Calu3 (cell line): ENCODE measurements around the gene PAK1IP1. TPM values are rescaled to one million over a fixed set of nuclear protein-coding genes. Genes with fewer than 3 reads are reported as not detected.
"Not testable (repeated sequence)": the region's sequence is repeated elsewhere in the genome, so short reads cannot be mapped to it uniquely, and the experiment has no call there.

ENCODE experiments used
- BruUV-seq: library from RNA; stranded (reverse); fragments of 400-500 nt; replicated peaks from 2 replicates; lab custom pipeline; 2021; lab: Mats Ljungman, UMichigan
- CTCF ChIA-PET: fragments of 300-600 bp; sonication (Branson Sonifier 250); formaldehyde crosslinking; loops from one replicate; lab custom pipeline; 2022; ENCODE audit warnings: antibody characterized with exemption; lab: Charles Lee
- DNase-seq: peaks from one replicate; pipeline ENCODE4 v3.0.0; 2022
- H3K27ac Mint-ChIP-seq: one replicate; pipeline ENCODE4 v1.8.0; 2022; ENCODE audit warnings: mixed read lengths; ENCODE audit not compliant: unreplicated experiment
- H3K27me3 Mint-ChIP-seq: one replicate; pipeline ENCODE4 v1.8.0; 2022; ENCODE audit warnings: mixed read lengths; ENCODE audit not compliant: unreplicated experiment
- H3K36me3 Mint-ChIP-seq: one replicate; pipeline ENCODE4 v1.8.0; 2022; ENCODE audit warnings: mild to moderate bottlenecking, moderate library complexity, mixed read lengths; ENCODE audit not compliant: insufficient read depth, unreplicated experiment
- H3K4me1 Mint-ChIP-seq: one replicate; pipeline ENCODE4 v1.8.0; 2022; ENCODE audit warnings: mild to moderate bottlenecking, low read depth, mixed read lengths; ENCODE audit not compliant: unreplicated experiment
- H3K4me3 Mint-ChIP-seq: one replicate; pipeline ENCODE4 v1.8.0; 2022; ENCODE audit warnings: mild to moderate bottlenecking, low read depth, moderate library complexity, mixed read lengths; ENCODE audit not compliant: unreplicated experiment
- H3K9me3 Mint-ChIP-seq: one replicate; pipeline ENCODE4 v1.8.0; 2022; ENCODE audit warnings: low read depth, mixed read lengths; ENCODE audit not compliant: unreplicated experiment
- intact Hi-C: fragments of 100-400 bp; cut with micrococcal nuclease; formaldehyde crosslinking; loops from one replicate; pipeline ENCODE4 v1.10.0; 2022; ENCODE audit not compliant: unreplicated experiment
- total RNA-seq: library from RNA; stranded (reverse); gene quantifications from 2 replicates; pipeline ENCODE4 v1.2.3, GENCODE V29; 2022
- TF ChIP-seq, protein P1 (sequence below): fragments of 200-600 bp; IDR thresholded peaks from one replicate; pipeline ENCODE4 v1.8.0; 2022; ENCODE audit warnings: antibody characterized with exemption; ENCODE audit not compliant: unreplicated experiment

Gene PAK1IP1
- total RNA-seq, 1 experiment from 2014 or later = 15.8 TPM

DNA sequence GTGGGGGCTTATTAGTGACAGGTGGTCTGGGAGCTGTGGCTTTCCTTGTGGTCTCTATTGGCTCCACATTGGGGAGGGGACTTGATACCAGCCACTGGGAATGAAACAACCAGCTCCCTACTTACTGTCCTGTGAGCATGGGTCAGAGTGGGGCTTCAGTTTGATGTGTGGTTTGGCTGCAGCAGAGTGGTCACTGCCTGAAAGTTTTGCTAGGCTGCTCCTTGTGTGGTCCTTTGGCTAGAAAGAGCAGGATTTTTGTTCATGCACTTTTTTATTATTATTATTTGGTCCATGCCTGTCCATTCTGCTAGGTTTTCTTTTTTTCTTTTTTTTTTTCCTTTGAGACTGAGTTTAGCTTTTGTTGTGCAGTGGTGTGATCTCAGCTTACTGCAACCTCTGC is 45.3 kb downstream of the PAK1IP1 start:
- CTCF ChIA-PET = interaction anchor here (1.1 kb wide), 1 partner anchor 13 kb away, joined by 3 read pairs; no protein-coding TSS in a partner anchor
- no peak overlapping the region for H3K27ac Mint-ChIP-seq
- TF ChIP-seq, protein P1, sequence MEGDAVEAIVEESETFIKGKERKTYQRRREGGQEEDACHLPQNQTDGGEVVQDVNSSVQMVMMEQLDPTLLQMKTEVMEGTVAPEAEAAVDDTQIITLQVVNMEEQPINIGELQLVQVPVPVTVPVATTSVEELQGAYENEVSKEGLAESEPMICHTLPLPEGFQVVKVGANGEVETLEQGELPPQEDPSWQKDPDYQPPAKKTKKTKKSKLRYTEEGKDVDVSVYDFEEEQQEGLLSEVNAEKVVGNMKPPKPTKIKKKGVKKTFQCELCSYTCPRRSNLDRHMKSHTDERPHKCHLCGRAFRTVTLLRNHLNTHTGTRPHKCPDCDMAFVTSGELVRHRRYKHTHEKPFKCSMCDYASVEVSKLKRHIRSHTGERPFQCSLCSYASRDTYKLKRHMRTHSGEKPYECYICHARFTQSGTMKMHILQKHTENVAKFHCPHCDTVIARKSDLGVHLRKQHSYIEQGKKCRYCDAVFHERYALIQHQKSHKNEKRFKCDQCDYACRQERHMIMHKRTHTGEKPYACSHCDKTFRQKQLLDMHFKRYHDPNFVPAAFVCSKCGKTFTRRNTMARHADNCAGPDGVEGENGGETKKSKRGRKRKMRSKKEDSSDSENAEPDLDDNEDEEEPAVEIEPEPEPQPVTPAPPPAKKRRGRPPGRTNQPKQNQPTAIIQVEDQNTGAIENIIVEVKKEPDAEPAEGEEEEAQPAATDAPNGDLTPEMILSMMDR = no peak
- no peaks in the 10 kb centered on the region for H3K36me3 Mint-ChIP-seq
- no peaks in the 10 kb centered on the region for H3K9me3 Mint-ChIP-seq
- no peak for DNase-seq
- no peaks in the 10 kb centered on the region for H3K27me3 Mint-ChIP-seq
- BruUV-seq = no TSS peak
- no peak overlapping the region for H3K4me3 Mint-ChIP-seq
- intact Hi-C loops = no loop called here
- H3K4me1 Mint-ChIP-seq = no peaks in the 10 kb centered on the region

DNA sequence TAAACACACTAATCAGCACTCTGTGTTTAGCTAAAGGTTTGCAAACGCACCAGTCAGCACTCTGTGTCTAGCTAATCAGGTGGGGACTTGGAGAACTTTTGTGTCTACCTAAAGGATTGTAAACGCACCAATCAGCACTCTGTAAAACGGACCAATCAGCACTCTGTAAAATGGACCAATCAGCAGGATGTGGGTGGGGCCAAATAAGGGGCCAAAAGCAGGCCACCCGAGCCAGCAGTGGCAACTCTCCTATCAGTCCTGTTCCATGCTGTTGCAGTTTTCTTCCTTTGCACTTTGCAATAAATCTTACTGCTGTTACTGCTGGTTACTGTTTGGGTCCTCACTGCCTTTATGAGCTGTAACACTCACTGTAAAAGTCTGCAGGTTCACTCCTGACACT is 46.9 kb downstream of the PAK1IP1 start:
- intact Hi-C loops, DNase-seq, H3K27me3 Mint-ChIP-seq, H3K27ac Mint-ChIP-seq, CTCF ChIA-PET, H3K36me3 Mint-ChIP-seq, BruUV-seq, H3K4me1 Mint-ChIP-seq, H3K4me3 Mint-ChIP-seq, H3K9me3 Mint-ChIP-seq: not testable (repeated sequence)

DNA sequence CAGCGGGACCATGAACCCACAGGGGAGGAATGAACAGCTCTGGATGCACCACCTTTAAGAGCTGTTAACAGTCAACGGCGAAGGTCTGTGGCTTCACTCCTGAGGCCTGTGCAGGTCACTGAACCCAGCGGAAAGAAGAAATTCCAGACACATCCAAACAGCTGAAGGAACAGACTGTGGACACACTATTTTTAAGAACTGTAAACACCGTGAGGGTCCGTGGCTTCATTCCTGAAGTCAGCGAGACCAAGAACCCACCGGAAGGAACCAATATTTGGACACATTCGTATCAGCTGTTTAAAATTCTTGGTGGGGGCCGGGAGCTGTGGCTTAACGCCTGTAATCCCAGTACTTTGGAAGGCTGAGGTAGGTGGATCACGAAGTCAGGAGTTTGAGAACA is 47.5 kb downstream of the PAK1IP1 start:
- Mint-ChIP-seq H3K4me1 (no peaks in the 10 kb centered on the region), H3K27ac (no peak overlapping the region), H3K36me3 (peaks cover 8% of the 10 kb centered on the region), H3K27me3 (no peaks in the 10 kb centered on the region), H3K9me3 (no peaks in the 10 kb centered on the region), H3K4me3 (no peak overlapping the region)
- CTCF ChIA-PET = no interaction called here
- intact Hi-C loops = no loop called here
- DNase-seq = no peak
- BruUV-seq = no TSS peak
- TF ChIP-seq, protein P1 = no peak

DNA sequence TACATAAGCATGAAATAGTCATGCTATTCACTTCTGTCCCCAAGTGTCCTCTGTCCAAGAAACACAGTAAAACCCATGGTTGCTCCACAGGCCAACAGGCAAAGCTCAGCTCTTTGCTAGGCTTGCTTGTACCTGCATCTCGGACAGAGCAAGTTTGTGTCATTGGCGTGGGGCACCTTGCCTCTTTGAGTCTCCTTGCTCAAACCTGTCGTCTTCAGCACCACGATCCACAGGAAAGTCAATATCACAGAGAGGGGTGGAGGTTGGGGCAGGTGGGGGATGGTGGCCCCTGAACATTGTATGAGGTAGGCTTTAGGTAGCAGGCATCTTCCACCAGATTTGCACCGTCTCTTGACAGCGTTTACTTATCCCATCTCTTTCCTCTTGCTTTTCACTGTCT is 48.7 kb downstream of the PAK1IP1 start:
- H3K4me3 Mint-ChIP-seq = no peak overlapping the region
- CTCF ChIA-PET = no interaction called here
- no peaks in the 10 kb centered on the region for H3K27me3 Mint-ChIP-seq
- intact Hi-C loops = no loop called here
- TF ChIP-seq, protein P1 = no peak
- no peaks in the 10 kb centered on the region for H3K9me3 Mint-ChIP-seq
- peaks cover 19% of the 10 kb centered on the region for H3K36me3 Mint-ChIP-seq
- no TSS peak for BruUV-seq
- H3K4me1 Mint-ChIP-seq = no peaks in the 10 kb centered on the region
- no peak overlapping the region for H3K27ac Mint-ChIP-seq
- DNase-seq = no peak

DNA sequence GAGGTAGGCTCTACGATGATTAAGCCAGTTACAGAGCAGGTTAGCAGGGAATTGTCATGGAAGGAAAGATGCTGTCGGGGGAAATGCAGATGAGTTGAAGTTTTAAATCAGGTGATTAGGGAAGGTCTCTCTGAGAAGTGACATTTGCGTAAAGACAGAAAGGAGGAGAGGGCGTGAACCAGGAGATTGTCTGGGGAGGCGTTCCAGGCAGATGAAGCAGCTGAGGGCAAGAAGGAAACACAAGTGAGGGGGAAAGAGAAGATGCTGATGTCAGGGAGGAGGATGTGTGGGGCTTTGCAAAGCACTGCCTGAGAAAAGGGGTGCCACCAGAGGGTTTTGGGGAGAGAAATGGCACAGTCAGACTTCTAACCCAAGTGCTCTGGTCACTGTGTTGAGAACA is 50.3 kb downstream of the PAK1IP1 start:
- Mint-ChIP-seq H3K27ac (no peak overlapping the region), H3K4me3 (no peak overlapping the region), H3K27me3 (no peaks in the 10 kb centered on the region), H3K9me3 (no peaks in the 10 kb centered on the region), H3K36me3 (peaks cover 19% of the 10 kb centered on the region), H3K4me1 (peaks cover 5% of the 10 kb centered on the region)
- BruUV-seq = no TSS peak
- TF ChIP-seq, protein P1 = no peak
- intact Hi-C loops = no loop called here
- CTCF ChIA-PET = no interaction called here
- DNase-seq = no peak
